NCI-H1417 treated with DMSO at 0.1 percent for 48 hours (cell line): Measurements from ENCODE around the gene MSANTD2.

Source experiments
- DNase-seq: peaks from one replicate; lab custom pipeline; 2025; lab: John Stamatoyannopoulos, UW

The MSANTD2 gene

DNA sequence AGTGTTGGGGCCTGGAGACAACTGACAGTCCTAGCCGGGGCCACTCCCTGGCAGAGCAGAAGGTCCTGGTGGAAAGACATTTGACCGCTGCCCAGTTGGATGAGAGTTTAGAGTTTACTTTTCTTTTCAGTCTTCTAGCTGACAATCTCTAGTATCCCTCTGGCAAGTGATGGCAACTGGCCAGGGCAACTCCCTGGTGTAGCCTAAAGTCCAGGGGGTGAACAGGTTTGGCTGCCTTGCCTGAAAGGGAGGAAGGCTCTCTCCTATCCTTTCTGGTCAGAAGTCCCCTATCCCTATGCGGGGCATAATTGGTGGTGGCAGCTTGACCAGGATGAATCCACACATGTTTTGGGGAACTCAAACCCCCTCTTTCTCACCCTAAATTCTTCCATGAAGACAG, 16.8 kb upstream of the MSANTD2 start:
- DNase-seq, result no peak

DNA sequence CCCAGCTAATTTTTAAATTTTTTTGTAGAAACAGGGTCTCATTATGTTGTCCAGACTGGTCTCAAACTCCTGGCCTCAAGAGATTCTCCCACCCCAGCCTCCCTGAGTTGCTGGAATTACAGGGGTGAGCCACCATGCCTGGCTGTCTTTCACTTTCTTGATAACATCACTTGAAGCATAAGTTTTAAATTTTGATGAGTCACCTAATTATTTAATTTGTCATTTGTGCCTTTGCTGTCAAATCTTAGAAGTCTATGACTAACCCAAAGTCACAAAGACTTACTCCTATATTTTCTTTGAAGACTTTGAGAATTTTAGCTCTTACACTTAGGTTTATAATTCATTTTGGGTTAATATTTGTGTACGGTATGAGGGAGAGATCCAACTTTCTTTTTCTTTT, 14.5 kb upstream of the MSANTD2 start:
- DNase-seq, result no peak

- no peak for DNase-seq
Observed at GRCh38 chr11:124812876-124813275, 12.7 kb upstream of the MSANTD2 start.

GRCh38 chr11:124811399-124812125, 11.4 kb upstream of the MSANTD2 start:
- DNase-seq, result no peak

GRCh38 chr11:124807660-124808270, 7.6 kb upstream of the MSANTD2 start:
- DNase-seq, result no peak

GRCh38 chr11:124807201-124807600, 7.0 kb upstream of the MSANTD2 start:
- no peak for DNase-seq

- DNase-seq, result no peak
Observed at GRCh38 chr11:124804884-124805283, 4.7 kb upstream of the MSANTD2 start.

DNA sequence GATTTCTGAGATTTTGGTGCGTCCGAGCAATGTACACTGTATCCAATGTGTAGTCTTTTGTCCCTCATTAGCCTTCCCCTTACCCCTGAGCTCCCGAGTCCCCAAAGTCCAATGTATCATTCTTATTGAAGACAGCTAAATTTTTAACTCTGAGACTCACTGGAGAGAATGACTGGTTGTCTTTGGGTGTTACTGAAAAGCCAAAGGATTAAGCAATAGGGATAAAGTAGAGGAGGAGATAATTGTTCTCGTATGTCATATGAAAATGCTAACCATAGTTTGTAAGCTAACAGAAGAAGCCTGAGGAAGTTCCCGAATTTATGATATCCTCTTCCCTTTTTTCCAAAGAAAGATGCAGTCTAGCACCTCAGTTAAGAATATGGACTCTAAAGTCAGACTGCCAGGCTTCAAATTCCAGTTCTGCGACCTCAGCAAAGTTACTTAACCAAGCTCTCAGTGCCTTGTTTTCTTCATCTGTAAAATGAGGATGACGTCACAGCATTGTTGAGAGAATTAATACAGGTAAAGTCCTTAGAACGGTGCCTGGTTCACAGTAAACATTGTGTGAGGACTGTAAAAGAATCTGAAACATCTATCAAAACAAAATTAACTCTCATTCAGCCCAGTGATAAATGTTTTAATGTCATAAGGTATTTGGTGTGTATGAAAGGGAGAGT, 1.6 kb upstream of the MSANTD2 start:
- no peak for DNase-seq

- no peak for DNase-seq
Observed at GRCh38 chr11:124801014-124801413, 808 bp upstream of the MSANTD2 start.

DNA sequence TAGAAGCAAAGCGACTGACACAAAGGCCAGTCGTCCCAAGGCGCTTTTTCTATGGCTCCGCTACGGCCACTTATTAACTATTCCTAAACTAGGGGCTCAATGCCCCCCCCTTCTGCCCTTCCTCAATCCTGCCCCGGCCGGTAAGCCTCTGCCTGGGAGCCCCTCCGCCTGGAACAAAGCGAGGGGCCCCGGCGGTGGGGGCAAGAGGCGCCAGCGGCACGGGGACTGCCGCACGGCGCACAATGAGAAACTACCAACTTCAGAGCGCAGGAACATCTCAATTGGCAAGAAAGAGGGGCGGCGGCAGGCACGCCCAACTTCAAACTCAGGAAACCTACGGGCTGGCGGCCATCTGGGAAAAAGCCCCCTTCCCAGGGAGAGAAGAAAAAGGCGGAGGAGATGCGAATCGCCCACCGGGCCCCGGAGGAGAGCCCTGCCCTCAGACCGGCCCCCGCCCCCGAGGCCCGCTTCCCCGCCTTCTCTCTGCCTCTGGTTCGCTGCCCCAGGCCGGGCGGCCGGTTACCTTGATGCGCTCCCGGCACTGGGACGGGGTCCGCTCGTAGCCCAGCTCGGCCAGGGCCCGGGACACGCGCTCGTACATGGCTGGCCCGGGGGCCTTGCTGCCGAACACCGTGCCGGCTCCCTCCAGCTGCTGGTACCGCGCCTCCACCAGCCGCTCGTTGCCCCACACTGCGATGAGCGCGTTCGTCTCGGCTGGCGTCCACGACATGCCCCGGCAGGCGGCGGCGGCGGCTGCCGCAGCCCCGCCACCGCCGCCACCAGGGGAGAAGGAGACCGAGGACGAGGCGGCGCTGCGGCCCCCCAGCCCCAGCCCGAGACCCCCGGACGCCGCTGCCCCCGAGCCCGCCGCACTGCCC, 619 bp downstream of the MSANTD2 start:
- DNase-seq, result no peak

DNA sequence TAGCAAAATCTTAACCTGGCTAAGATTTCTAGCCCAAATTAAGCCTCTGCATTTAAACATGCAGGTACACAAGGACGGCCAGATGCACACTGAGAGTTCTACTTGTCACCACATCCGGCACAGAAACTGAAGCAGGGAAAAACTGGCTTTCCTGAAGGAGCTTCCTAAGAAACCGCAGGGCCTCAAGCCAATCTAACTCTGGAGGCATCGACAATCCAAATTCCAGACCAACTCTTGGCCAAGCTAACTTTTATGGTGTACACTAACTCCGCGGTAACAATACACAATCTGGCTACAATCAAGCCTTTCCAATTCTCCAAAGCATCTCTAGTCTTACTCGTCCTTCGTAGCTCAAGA, 1.2 kb downstream of the MSANTD2 start:
- DNase-seq, result no peak

GRCh38 chr11:124796312-124796711, 3.9 kb downstream of the MSANTD2 start:
- DNase-seq, result no peak

GRCh38 chr11:124793466-124794278, 6.5 kb downstream of the MSANTD2 start:
- DNase-seq, result no peak

GRCh38 chr11:124791626-124792341, 8.4 kb downstream of the MSANTD2 start:
- no peak for DNase-seq

GRCh38 chr11:124788521-124788920, 11.7 kb downstream of the MSANTD2 start:
- DNase-seq, result no peak

DNA sequence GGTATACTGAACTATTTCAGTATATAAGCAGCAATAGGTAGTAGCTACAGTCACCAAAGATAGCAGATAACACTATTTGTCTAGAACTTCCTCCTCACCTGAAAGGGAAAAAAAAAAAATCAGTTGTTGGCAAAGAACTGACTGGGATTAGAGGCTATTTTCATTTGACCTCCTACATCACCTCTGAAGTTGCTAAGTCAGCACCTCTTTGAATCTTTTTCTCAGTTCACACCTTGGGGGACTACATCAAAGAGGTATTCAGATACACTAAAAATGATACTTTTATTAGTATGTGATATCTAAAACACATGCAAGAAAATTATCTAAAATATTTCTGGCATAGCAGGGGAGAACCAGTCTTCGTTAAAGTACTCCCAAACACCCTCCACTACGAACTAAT, 16.2 kb downstream of the MSANTD2 start:
- no peak for DNase-seq

DNA sequence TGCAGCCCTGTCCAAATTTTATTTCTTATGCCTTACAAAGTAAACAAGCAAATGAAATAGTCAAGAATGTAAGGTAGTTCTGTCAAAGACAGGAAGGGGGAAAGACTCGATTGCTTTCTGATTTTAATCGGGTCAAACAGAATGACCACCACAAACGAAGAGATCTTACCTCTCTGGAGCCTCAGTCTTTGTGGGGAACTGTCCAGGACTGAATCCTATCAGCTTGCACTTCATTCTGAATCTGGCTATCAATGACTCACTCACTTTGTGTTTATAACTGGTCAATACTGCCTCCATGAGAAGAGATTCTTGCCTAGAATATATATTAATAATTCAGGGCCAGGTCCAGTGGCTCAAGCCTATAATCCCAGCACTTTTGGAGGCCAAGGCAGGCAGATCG, 17.2 kb downstream of the MSANTD2 start:
- DNase-seq, result no peak

DNA sequence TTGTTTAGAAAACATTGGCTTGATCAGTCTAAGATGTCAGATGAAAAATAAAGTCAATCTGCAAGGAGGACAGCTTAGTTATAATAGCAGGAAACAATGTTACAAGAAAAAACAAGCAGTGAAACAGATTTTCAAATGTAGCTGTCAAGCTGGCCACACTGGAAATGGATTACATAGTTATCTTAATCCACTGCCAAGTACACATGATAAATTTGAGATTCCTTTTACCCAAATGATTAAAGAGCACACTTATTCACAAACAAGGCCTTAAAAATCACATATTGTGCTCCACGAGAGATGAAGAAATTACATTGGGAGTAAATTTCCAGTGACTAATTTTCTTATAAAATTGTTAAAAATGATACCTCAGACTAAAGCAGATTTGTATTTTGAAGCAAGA, 20.6 kb downstream of the MSANTD2 start:
- DNase-seq, result no peak

GRCh38 chr11:124778281-124778680, 21.9 kb downstream of the MSANTD2 start:
- no peak for DNase-seq

DNA sequence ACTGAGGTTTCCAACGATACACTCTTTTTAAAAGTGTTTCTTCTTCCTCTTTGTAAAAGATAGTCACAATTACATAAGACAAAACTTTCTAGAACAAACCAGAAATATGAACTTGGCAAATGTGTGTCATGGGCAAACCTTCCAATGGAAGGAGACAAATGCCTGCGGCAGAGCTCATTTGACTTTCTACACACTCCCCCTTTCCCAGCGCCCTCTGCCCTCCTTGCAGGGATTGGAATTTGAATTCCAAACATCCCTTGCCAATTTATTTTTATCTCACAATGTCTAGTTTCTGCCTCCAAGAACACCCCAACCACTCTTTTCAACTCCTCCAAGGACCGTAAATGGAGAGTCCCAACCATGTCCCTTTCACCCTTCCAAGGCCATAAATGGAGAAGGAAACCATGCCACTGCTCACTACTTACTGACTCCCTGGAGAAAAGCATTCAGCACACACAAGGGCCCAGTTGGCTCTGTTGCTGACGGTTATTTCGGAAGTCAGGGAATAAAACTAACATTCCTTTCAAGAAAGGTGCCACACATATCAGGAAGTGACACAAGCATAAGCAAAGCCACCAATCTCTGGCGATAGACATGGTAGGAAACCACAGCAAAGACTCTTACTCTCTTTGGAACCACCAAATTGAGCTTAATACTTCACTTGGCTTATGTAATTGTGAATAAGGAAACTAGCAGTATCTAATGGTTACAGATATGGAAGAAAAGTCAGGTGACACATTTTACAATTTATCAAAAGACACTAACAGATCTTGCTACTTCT, 23.2 kb downstream of the MSANTD2 start:
- no peak for DNase-seq
